H1 (cell line): ENCODE measurements around the gene SNX15. TPM values are rescaled to one million over a fixed set of nuclear protein-coding genes. Genes with fewer than 3 reads are reported as not detected.

ENCODE experiments used
- ATF2 ChIP-seq: IDR thresholded peaks from 2 replicates; pipeline ENCODE4 v1.6.1; 2012; ENCODE audit warnings: low read length, inconsistent platforms
- GABPA ChIP-seq: IDR thresholded peaks from 2 replicates; pipeline ENCODE4 v1.6.1; 2011; ENCODE audit warnings: mild to moderate bottlenecking, low read length, moderate library complexity, borderline replicate concordance; ENCODE audit not compliant: insufficient read depth
- TBP ChIP-seq: IDR thresholded peaks from 2 replicates; pipeline ENCODE4 v1.6.1; 2011; ENCODE audit warnings: low read depth, low read length, improper control_type of control experiment
- polyA plus RNA-seq, 7 experiments: library from polyadenylated mRNA; depleted of rRNA in 3 of 7; stranded (reverse) in 5 of 7; unstranded in 2 of 7; fragments of >200 nt in 5 of 7; fragments of 200-250 nt in 2 of 7; gene quantifications; 1 replicate in 5 of 7; 2 replicates in 1 of 7; 4 replicates in 1 of 7; pipeline versions ENCODE4 v1.2.1 to v1.2.3, GENCODE V29; 2011 to 2013; ENCODE audit warnings: missing spikeins in 2 of 7, mixed read lengths in 2 of 7
- total RNA-seq: library from RNA; stranded (reverse); fragmentation: NEBNext Ultra II Directional; extraction: Animal tissue kit (Norgen Biotek cat#: 25700); gene quantifications from 2 replicates; pipeline ENCODE4 v1.2.1, GENCODE V29; 2021
- TF ChIP-seq, protein P1 (sequence below): fragments of 300-600 bp; sonication (generic); IDR thresholded peaks from 2 replicates; pipeline ENCODE4 v1.7.1; 2012; ENCODE audit warnings: low read length, moderate library complexity, mild to moderate bottlenecking, inconsistent platforms; ENCODE audit not compliant: insufficient replicate concordance
- TF ChIP-seq, protein P2 (sequence below): IDR thresholded peaks from 2 replicates; pipeline ENCODE4 v1.6.1; 2011; ENCODE audit warnings: low read length, improper control_type of control experiment

The SNX15 gene
- total and polyA plus RNA-seq, 2 of the 8 experiments (the other 6 are each of a cell fraction or from before 2014, with no cell fraction given), result 13.0 to 18.3 TPM

DNA sequence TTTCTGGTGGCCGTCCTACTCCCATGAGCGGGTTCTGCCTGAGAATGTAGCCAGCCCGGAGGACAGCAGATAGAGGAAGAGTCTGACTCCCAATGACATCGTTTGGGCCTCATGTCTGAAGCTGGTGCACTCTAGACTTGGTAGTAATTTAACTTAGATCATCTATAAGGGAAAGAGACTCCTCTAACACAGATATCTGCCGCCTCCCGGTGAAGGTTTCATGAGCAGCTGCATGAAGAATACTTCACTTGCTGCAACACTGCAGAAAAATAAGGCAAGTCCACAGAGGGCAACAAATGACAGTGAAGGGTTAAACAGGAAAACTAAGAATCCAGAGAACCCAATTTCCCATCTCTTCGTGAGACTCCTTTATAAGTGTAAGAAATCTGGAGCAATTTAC is 19.2 kb upstream of the SNX15 start (continued):
- TF ChIP-seq, protein P1, sequence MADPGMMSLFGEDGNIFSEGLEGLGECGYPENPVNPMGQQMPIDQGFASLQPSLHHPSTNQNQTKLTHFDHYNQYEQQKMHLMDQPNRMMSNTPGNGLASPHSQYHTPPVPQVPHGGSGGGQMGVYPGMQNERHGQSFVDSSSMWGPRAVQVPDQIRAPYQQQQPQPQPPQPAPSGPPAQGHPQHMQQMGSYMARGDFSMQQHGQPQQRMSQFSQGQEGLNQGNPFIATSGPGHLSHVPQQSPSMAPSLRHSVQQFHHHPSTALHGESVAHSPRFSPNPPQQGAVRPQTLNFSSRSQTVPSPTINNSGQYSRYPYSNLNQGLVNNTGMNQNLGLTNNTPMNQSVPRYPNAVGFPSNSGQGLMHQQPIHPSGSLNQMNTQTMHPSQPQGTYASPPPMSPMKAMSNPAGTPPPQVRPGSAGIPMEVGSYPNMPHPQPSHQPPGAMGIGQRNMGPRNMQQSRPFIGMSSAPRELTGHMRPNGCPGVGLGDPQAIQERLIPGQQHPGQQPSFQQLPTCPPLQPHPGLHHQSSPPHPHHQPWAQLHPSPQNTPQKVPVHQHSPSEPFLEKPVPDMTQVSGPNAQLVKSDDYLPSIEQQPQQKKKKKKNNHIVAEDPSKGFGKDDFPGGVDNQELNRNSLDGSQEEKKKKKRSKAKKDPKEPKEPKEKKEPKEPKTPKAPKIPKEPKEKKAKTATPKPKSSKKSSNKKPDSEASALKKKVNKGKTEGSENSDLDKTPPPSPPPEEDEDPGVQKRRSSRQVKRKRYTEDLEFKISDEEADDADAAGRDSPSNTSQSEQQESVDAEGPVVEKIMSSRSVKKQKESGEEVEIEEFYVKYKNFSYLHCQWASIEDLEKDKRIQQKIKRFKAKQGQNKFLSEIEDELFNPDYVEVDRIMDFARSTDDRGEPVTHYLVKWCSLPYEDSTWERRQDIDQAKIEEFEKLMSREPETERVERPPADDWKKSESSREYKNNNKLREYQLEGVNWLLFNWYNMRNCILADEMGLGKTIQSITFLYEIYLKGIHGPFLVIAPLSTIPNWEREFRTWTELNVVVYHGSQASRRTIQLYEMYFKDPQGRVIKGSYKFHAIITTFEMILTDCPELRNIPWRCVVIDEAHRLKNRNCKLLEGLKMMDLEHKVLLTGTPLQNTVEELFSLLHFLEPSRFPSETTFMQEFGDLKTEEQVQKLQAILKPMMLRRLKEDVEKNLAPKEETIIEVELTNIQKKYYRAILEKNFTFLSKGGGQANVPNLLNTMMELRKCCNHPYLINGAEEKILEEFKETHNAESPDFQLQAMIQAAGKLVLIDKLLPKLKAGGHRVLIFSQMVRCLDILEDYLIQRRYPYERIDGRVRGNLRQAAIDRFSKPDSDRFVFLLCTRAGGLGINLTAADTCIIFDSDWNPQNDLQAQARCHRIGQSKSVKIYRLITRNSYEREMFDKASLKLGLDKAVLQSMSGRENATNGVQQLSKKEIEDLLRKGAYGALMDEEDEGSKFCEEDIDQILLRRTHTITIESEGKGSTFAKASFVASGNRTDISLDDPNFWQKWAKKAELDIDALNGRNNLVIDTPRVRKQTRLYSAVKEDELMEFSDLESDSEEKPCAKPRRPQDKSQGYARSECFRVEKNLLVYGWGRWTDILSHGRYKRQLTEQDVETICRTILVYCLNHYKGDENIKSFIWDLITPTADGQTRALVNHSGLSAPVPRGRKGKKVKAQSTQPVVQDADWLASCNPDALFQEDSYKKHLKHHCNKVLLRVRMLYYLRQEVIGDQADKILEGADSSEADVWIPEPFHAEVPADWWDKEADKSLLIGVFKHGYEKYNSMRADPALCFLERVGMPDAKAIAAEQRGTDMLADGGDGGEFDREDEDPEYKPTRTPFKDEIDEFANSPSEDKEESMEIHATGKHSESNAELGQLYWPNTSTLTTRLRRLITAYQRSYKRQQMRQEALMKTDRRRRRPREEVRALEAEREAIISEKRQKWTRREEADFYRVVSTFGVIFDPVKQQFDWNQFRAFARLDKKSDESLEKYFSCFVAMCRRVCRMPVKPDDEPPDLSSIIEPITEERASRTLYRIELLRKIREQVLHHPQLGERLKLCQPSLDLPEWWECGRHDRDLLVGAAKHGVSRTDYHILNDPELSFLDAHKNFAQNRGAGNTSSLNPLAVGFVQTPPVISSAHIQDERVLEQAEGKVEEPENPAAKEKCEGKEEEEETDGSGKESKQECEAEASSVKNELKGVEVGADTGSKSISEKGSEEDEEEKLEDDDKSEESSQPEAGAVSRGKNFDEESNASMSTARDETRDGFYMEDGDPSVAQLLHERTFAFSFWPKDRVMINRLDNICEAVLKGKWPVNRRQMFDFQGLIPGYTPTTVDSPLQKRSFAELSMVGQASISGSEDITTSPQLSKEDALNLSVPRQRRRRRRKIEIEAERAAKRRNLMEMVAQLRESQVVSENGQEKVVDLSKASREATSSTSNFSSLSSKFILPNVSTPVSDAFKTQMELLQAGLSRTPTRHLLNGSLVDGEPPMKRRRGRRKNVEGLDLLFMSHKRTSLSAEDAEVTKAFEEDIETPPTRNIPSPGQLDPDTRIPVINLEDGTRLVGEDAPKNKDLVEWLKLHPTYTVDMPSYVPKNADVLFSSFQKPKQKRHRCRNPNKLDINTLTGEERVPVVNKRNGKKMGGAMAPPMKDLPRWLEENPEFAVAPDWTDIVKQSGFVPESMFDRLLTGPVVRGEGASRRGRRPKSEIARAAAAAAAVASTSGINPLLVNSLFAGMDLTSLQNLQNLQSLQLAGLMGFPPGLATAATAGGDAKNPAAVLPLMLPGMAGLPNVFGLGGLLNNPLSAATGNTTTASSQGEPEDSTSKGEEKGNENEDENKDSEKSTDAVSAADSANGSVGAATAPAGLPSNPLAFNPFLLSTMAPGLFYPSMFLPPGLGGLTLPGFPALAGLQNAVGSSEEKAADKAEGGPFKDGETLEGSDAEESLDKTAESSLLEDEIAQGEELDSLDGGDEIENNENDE, result no peak
- TF ChIP-seq TBP (no peak), ATF2 (no peak), GABPA (no peak)
- TF ChIP-seq, protein P2, sequence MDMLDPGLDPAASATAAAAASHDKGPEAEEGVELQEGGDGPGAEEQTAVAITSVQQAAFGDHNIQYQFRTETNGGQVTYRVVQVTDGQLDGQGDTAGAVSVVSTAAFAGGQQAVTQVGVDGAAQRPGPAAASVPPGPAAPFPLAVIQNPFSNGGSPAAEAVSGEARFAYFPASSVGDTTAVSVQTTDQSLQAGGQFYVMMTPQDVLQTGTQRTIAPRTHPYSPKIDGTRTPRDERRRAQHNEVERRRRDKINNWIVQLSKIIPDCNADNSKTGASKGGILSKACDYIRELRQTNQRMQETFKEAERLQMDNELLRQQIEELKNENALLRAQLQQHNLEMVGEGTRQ, result no peak
- TF ChIP-seq, all 59 proteins: peak for 0
